Activated CD4-positive, alpha-beta memory T cell treated with anti-CD3 and anti-CD28 coated beads for 36 hours (primary cell): Measurements from ENCODE around the gene MRPS18A. TPM values are rescaled to one million over a fixed set of nuclear protein-coding genes. Genes with fewer than 3 reads are reported as not detected.

Source experiments
- CTCF ChIA-PET: fragments of 350-600 bp; sonication (Branson Sonifier 250); formaldehyde crosslinking; loops from one replicate; lab custom pipeline; 2021; ENCODE audit warnings: antibody characterized with exemption, inconsistent platforms; lab: Charles Lee
- POLR2A ChIA-PET: fragments of 350-600 bp; sonication (Branson Sonifier 250); formaldehyde crosslinking; loops from one replicate; lab custom pipeline; 2021; ENCODE audit warnings: antibody characterized with exemption; lab: Charles Lee
- DNase-seq: peaks from one replicate; pipeline ENCODE4 v3.0.0-alpha.2; 2020
- H3K27ac Mint-ChIP-seq: one replicate; pipeline ENCODE4 v1.8.0; 2021; ENCODE audit warnings: mixed read lengths
- H3K27me3 Mint-ChIP-seq: one replicate; pipeline ENCODE4 v1.8.0; 2021; ENCODE audit warnings: mixed read lengths
- H3K36me3 Mint-ChIP-seq: one replicate; pipeline ENCODE4 v1.8.0; 2021; ENCODE audit warnings: mixed read lengths
- H3K4me1 Mint-ChIP-seq: one replicate; pipeline ENCODE4 v1.8.0; 2021; ENCODE audit warnings: low read depth, mixed read lengths
- H3K4me3 Mint-ChIP-seq: one replicate; pipeline ENCODE4 v1.8.0; 2021; ENCODE audit warnings: mild to moderate bottlenecking, mixed read lengths
- H3K9me3 Mint-ChIP-seq: one replicate; pipeline ENCODE4 v1.8.0; 2021; ENCODE audit warnings: mixed read lengths
- intact Hi-C: fragments of 100-400 bp; cut with micrococcal nuclease; formaldehyde crosslinking; loops from one replicate; pipeline ENCODE4 v1.15.1; 2023
- total RNA-seq, 2 experiments: library from RNA; stranded (reverse); gene quantifications; one replicate each; pipeline ENCODE4 v1.2.3, GENCODE V29; 2021

Gene MRPS18A
- total RNA-seq, 2 experiments from 2014 or later = 46.9 to 50.5 TPM

- no peaks in the 10 kb centered on the region for H3K36me3 Mint-ChIP-seq
- DNase-seq = no peak
- ChIA-PET CTCF (interaction anchor here (0.9 to 6.1 kb wide), 9 partner anchors 34 to 354 kb away, joined by 3 to 55 read pairs (median 17); partner anchors contain the start of genes MRPS18A and VEGFA), POLR2A (interaction anchor here (0.9 to 2.1 kb wide), 3 partner anchors 17 to 44 kb away, joined by 3 to 17 read pairs (median 3); partner anchors contain the start of genes MRPS18A and VEGFA)
- intact Hi-C loops = loop anchor here (1.0 to 2.0 kb wide), 2 partner anchors 44 to 59 kb away; partner anchors contain the start of gene VEGFA
- no peak overlapping the region for H3K4me3 Mint-ChIP-seq
- H3K27me3 Mint-ChIP-seq = no peaks in the 10 kb centered on the region
- peaks cover 24% of the 10 kb centered on the region for H3K4me1 Mint-ChIP-seq
- H3K9me3 Mint-ChIP-seq = peaks cover 7% of the 10 kb centered on the region
- H3K27ac Mint-ChIP-seq = peak overlapping the region; percentile 62
Measured at GRCh38 chr6:43725643-43726580, 38.3 kb upstream of the MRPS18A start.

DNA sequence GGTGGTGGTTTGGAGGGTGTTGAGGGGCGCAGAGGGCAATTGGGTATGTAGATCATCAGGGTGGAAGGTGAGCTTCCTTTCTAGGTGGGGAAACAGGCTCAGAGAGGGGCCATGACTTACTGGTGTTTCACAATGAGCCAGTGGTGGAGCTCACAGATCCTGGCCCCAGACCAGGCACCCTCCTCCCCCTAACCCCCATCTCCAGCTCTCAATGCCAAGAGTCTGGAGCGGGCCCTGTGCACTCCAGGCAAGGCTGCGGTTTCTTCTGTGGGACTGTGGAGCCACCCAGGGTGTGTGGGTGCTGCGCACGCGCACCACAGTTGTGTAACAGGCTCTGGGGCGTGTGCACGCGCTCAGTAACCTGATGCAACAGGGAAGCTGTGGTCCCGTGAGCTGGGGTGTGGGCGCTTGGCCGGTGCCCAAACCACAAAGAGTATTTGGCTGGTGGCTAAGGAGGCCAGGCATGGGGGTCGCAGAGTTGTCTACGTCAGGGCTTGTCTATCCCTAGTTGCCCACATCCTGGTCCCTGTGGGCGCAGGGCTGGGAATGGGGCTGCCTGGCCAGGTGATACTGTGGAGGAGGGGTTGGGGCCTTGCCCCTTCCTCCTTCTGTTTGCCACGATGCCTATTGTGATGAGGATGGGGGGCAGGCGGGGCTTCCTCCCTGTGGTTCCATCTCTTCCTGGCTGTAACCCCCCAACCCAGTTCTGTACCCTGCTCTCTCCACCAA lies 37.5 kb upstream of the MRPS18A start:
- H3K4me3 Mint-ChIP-seq = peak overlapping the region; percentile 21
- H3K27me3 Mint-ChIP-seq = no peaks in the 10 kb centered on the region
- no peaks in the 10 kb centered on the region for H3K36me3 Mint-ChIP-seq
- peaks cover 24% of the 10 kb centered on the region for H3K4me1 Mint-ChIP-seq
- POLR2A ChIA-PET = interaction anchor here (0.9 to 2.1 kb wide), 5 partner anchors 16 to 50 kb away, joined by 3 to 17 read pairs (median 4); partner anchors contain the start of genes MRPS18A and VEGFA
- peak; percentile 90 for DNase-seq
- peaks cover 2% of the 10 kb centered on the region for H3K9me3 Mint-ChIP-seq
- peak overlapping the region; percentile 62 for H3K27ac Mint-ChIP-seq
- CTCF ChIA-PET = interaction anchor here (0.9 to 6.1 kb wide), 20 partner anchors 9 to 531 kb away, joined by 3 to 55 read pairs (median 4); partner anchors contain the start of genes MRPS18A and VEGFA
- intact Hi-C loops = loop anchor here (1.0 to 2.0 kb wide), 4 partner anchors 45 to 354 kb away; partner anchors contain the start of gene VEGFA

DNA sequence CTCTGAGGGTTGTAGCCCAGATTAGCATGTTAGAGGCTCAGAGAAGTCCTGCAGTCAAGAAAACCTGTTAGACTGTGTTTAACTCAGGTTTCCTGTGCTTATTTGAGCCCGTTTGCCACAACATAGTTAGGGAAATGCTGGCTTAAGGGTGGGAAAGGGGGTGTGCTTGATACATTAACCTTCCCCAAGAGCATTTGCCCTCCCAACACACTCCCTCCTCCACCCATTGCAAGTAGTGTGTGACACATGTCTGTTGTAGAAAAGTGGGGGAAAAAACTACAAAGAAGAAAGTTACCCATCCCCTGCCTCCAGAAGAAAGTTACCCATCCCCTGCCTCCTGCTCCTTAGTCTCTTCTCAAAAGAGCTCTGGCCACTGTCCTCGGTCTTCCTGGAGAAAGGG lies 36.8 kb upstream of the MRPS18A start:
- no peaks in the 10 kb centered on the region for H3K27me3 Mint-ChIP-seq
- H3K27ac Mint-ChIP-seq = peak overlapping the region; percentile 62
- POLR2A ChIA-PET = interaction anchor here (1.0 to 2.1 kb wide), 4 partner anchors 37 to 50 kb away, joined by 3 to 17 read pairs (median 4); partner anchors contain the start of genes MRPS18A and VEGFA

GRCh38 chr6:43723737-43724295 lies 36.2 kb upstream of the MRPS18A start:
- CTCF ChIA-PET = interaction anchor here (0.8 to 6.1 kb wide), 19 partner anchors 9 to 356 kb away, joined by 3 to 55 read pairs (median 4); partner anchors contain the start of gene VEGFA
- POLR2A ChIA-PET = interaction anchor here (1.0 to 2.1 kb wide), 3 partner anchors 46 to 51 kb away, joined by 4 to 17 read pairs (median 4); partner anchors contain the start of gene VEGFA
- H3K36me3 Mint-ChIP-seq = no peaks in the 10 kb centered on the region
- intact Hi-C loops = loop anchor here (1.0 to 2.0 kb wide), 3 partner anchors 57 to 355 kb away; no protein-coding TSS in a partner anchor
- no peak overlapping the region for H3K4me3 Mint-ChIP-seq
- H3K27me3 Mint-ChIP-seq = no peaks in the 10 kb centered on the region
- no peaks in the 10 kb centered on the region for H3K9me3 Mint-ChIP-seq
- H3K27ac Mint-ChIP-seq = no peak overlapping the region
- peaks cover 24% of the 10 kb centered on the region for H3K4me1 Mint-ChIP-seq
- DNase-seq = peak; percentile 86

More for the DNA sequence above, 36.8 kb upstream of the MRPS18A start:
- intact Hi-C loops = loop anchor here (1.0 to 2.0 kb wide), 3 partner anchors 58 to 355 kb away; no protein-coding TSS in a partner anchor
- H3K4me3 Mint-ChIP-seq = peak overlapping the region; percentile 21
- no peak for DNase-seq
- CTCF ChIA-PET = interaction anchor here (0.8 to 6.1 kb wide), 20 partner anchors 10 to 532 kb away, joined by 3 to 55 read pairs (median 4); partner anchors contain the start of gene VEGFA
- H3K36me3 Mint-ChIP-seq = no peaks in the 10 kb centered on the region
- no peaks in the 10 kb centered on the region for H3K9me3 Mint-ChIP-seq
- H3K4me1 Mint-ChIP-seq = peaks cover 24% of the 10 kb centered on the region

- POLR2A ChIA-PET = no interaction called here
- H3K4me1 Mint-ChIP-seq = peaks cover 24% of the 10 kb centered on the region
- H3K4me3 Mint-ChIP-seq = no peak overlapping the region
- no peaks in the 10 kb centered on the region for H3K27me3 Mint-ChIP-seq
- no peak for DNase-seq
- no peaks in the 10 kb centered on the region for H3K9me3 Mint-ChIP-seq
- intact Hi-C loops = no loop called here
- H3K36me3 Mint-ChIP-seq = no peaks in the 10 kb centered on the region
- H3K27ac Mint-ChIP-seq = no peak overlapping the region
- CTCF ChIA-PET = interaction anchor here (1.1 to 6.1 kb wide), 8 partner anchors 29 to 357 kb away, joined by 3 to 55 read pairs (median 17); partner anchors contain the start of gene VEGFA
Measured at GRCh38 chr6:43722920-43723545, 35.4 kb upstream of the MRPS18A start.

- no peak overlapping the region for H3K4me3 Mint-ChIP-seq
- H3K27ac Mint-ChIP-seq = no peak overlapping the region
- H3K4me1 Mint-ChIP-seq = peaks cover 24% of the 10 kb centered on the region
- H3K9me3 Mint-ChIP-seq = no peaks in the 10 kb centered on the region
- peaks cover 3% of the 10 kb centered on the region for H3K27me3 Mint-ChIP-seq
- no peak for DNase-seq
- intact Hi-C loops = no loop called here
- CTCF ChIA-PET = interaction anchor here (0.6 to 6.1 kb wide), 4 partner anchors 203 to 359 kb away, joined by 3 to 55 read pairs (median 10); no protein-coding TSS in a partner anchor
- POLR2A ChIA-PET = no interaction called here
- H3K36me3 Mint-ChIP-seq = no peaks in the 10 kb centered on the region
Measured at GRCh38 chr6:43720999-43721398, 33.4 kb upstream of the MRPS18A start.

DNA sequence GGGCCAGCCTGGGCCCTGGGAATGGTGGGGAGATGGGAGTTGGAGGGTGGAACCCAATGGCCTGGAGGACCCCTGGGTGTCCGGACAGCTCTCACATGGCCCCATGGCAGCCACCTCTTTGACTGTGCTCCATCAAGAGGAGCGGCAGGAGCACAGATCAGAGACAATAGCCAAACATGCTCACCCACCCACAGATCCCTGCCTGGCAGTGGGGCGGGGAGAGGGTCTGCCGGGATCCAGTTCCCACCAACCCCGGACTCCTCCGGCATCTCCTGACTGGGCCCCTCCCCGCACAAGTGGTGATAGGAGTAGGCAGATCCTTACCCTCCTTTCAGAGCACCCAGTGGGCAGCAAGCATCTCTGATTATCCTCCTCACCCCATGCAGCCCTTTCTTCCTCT lies 31.9 kb upstream of the MRPS18A start:
- CTCF ChIA-PET = interaction anchor here (6.1 kb wide), 1 partner anchor 361 kb away, joined by 55 read pairs; no protein-coding TSS in a partner anchor
- peaks cover 3% of the 10 kb centered on the region for H3K27me3 Mint-ChIP-seq
- H3K4me1 Mint-ChIP-seq = peaks cover 10% of the 10 kb centered on the region
- H3K9me3 Mint-ChIP-seq = no peaks in the 10 kb centered on the region
- DNase-seq = no peak
- intact Hi-C loops = no loop called here
- POLR2A ChIA-PET = no interaction called here
- H3K4me3 Mint-ChIP-seq = no peak overlapping the region
- no peak overlapping the region for H3K27ac Mint-ChIP-seq
- H3K36me3 Mint-ChIP-seq = no peaks in the 10 kb centered on the region

GRCh38 chr6:43718387-43719105 lies 31.0 kb upstream of the MRPS18A start:
- Mint-ChIP-seq H3K4me3 (no peak overlapping the region), H3K4me1 (peaks cover 2% of the 10 kb centered on the region), H3K27me3 (peaks cover 7% of the 10 kb centered on the region), H3K9me3 (no peaks in the 10 kb centered on the region), H3K27ac (no peak overlapping the region), H3K36me3 (no peaks in the 10 kb centered on the region)
- POLR2A ChIA-PET = no interaction called here
- DNase-seq = no peak
- CTCF ChIA-PET = interaction anchor here (0.7 kb wide), 1 partner anchor 356 kb away, joined by 3 read pairs; no protein-coding TSS in a partner anchor
- intact Hi-C loops = no loop called here

GRCh38 chr6:43717822-43718221 lies 30.2 kb upstream of the MRPS18A start:
- intact Hi-C loops = no loop called here
- ChIA-PET CTCF (no interaction called here), POLR2A (no interaction called here)
- no peaks in the 10 kb centered on the region for H3K36me3 Mint-ChIP-seq
- H3K27ac Mint-ChIP-seq = no peak overlapping the region
- H3K9me3 Mint-ChIP-seq = no peaks in the 10 kb centered on the region
- no peak for DNase-seq
- peaks cover 7% of the 10 kb centered on the region for H3K27me3 Mint-ChIP-seq
- no peak overlapping the region for H3K4me3 Mint-ChIP-seq
- H3K4me1 Mint-ChIP-seq = no peaks in the 10 kb centered on the region

- ChIA-PET CTCF (no interaction called here), POLR2A (no interaction called here)
- Mint-ChIP-seq H3K4me1 (no peaks in the 10 kb centered on the region), H3K36me3 (no peaks in the 10 kb centered on the region), H3K9me3 (no peaks in the 10 kb centered on the region), H3K4me3 (no peak overlapping the region), H3K27me3 (peaks cover 7% of the 10 kb centered on the region), H3K27ac (no peak overlapping the region)
- intact Hi-C loops = no loop called here
- DNase-seq = no peak
Measured at GRCh38 chr6:43717389-43717788, 29.8 kb upstream of the MRPS18A start.
